Ramos (cell line): ENCODE data around the gene BCKDHA.
"Not testable (repeated sequence)": the region's sequence is repeated elsewhere in the genome, so short reads cannot be mapped to it uniquely, and the experiment has no call there.

Source experiments
- in situ Hi-C: fragments of 300-500 bp; cut with MboI; formaldehyde crosslinking; loops from one replicate; pipeline ENCODE4 v1.14.3; 2022; ENCODE audit warnings: low sequenced_read_pairs; ENCODE audit not compliant: unreplicated experiment

BCKDHA gene

DNA sequence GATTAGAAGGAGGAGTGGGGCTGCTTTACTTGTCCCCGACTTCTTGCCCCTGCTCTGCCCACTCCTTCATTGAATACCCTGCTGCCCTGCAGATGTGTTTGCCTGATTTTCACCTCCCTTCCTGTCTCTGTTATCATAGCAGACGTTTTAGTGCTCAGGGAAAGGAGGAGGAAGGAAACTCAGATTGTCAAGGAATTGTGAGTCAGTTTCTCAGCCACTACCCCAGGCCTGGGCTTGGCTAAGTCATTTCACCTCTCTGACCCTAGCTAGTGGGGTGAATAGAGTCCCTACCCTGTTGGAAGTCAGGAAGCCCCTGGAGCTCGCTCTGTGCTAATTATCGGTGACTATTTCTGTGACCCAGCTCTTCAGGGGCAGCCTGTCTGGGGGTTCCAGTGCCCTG lies 3.9 kb downstream of the BCKDHA start:
- in situ Hi-C loops = no loop called here

DNA sequence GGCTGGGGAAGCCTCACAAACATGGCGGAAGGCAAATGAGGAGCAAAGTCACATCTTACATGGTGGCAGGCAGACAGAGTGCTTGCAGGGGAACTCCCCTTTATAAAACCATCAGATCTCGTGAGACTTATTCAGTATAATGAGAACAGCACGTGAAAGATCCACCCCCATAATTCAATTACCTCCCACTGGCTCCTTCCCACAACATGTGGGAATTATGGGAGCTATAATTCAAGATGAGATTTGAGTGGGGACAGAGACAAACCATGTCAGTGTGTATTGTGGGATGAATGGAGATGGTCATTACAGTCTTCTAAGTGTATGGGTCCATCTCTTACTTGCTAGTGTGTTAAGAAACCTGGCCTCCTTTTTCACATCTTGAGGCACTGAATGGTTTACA lies 4.4 kb downstream of the BCKDHA start:
- in situ Hi-C loops = no loop called here

DNA sequence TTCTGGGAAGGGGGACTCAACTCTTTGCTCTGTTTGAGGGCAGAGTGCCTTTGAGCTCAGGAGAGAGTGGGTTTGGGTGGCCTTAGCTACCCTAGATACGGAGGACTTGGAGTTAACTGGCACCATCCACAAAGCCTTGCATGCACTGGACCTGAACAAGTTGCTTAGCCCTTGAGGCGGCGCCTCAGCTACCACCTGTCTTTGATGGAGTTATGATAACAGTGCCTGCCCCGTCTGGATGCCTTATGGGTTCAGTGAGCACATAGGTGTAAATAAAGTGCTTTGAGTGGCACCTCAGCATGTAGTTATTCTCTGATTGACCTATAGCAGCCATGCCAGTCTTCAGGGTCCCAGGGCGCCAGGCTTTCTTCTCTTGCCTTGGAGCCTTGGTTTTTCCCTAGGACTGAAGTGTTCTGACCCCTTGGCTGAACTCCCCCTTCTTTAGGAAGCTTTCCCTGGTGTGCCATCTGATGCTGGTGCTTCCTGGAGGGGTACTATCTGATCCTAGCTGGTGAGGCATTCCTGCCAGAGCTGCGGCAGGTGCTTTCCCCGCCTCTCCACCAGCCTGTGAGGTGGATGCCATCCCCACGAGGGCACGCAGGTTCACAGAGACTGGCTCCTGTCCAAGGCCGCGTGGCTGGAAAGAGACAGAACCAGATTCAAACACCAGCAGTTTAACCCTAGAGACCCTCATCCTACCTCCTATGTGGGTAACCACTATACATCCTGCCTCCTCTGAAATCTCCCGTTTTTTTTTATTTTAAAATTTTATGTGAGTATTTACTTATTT lies 5.8 kb downstream of the BCKDHA start:
- in situ Hi-C loops = no loop called here

DNA sequence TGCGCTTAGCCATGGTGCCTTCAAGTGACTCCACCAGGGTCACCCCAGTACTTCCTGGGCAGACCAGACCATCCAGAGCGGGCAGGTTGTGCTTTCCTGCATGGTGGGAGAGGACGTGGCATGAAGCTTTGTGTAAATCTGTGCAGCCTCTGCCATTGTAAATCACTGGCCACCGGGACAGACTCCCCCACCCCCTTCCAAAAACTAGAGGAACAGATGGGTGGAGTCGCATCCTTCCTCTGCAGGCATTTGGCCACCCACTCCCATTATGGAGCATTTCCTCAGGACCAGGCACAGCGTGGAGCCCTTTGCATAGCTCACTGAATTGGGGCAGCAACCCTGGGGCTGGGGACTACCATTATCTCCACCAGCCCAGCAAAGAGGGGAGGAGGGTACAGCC lies 8.2 kb downstream of the BCKDHA start:
- in situ Hi-C loops = no loop called here

DNA sequence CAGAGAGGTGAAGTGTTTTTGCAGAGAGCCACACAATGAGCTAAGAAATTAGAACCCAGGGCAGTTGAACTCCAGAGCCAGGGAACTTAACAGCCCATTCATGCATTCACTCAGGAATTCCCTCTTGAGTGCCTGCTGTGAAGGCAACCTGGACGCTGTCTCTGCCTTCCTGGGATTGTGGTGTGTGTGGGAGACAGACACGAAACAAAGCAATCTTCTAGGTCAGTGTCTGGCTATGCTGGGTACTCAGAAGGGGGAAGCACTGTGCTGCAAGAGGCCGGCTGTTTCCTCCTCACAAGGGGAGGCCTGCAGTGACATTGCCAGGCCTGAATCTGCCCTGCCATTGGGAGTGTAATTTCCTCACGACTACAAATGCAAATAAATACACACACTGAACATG lies 9.7 kb downstream of the BCKDHA start:
- in situ Hi-C loops = no loop called here

DNA sequence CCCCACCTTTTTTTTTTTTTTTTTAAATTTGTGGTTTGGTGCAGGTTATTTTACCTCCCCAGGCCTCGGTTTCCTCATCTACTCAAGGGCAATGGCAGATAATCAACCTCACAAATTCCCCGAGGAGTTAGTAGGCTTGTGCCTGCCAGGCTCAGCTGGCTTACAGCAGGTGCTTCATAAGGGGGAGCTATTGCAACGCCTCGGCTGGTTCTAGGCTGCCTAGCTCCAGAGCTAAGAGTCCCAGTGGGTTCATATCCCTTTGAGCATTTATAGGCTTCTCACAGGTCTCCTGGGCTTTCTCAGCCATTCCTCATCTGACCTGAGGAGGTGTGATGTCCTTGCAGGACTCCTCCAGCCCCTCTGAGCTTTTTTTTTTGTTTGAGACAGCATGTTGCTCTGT lies 10.6 kb downstream of the BCKDHA start:
- in situ Hi-C loops = no loop called here

DNA sequence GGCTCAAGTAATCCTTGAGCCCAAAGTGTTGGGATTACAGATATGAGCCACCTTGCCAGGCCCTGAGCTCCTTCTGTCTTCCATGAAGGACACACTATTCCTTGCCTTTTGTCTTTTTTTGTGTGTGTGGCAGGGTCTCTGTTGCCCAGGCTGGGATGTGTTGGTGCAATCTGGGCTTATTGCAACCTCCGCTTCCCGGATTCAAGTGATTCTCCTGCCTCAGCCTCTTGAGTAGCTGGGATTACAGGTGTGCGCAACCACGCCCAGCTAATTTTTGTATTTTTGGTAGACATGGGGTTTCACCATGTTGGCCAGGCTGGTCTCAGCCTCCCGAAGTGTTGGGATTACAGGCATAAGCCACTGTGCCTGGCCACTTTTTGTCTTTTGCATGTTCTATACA lies 11.2 kb downstream of the BCKDHA start:
- in situ Hi-C loops = not testable (repeated sequence)

DNA sequence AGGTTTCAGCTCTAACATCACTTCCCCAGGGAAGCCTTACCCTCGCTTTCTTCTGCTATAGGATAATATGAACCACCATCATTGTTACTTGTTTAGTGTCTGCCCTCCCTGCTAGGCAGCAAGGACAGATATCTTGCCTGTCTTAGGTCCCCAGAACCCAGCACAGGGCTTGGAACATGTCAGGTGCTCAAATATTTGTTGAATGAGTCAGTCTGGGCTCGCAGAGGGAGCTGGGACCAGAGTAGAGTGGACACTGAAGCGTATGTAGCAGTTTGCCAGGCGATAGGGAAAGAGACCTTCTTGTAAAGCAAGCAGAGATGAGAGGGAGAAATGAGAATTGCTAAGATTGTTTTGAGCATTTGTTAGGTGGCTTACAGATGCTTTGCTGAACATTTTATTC lies 11.7 kb downstream of the BCKDHA start:
- in situ Hi-C loops = no loop called here

DNA sequence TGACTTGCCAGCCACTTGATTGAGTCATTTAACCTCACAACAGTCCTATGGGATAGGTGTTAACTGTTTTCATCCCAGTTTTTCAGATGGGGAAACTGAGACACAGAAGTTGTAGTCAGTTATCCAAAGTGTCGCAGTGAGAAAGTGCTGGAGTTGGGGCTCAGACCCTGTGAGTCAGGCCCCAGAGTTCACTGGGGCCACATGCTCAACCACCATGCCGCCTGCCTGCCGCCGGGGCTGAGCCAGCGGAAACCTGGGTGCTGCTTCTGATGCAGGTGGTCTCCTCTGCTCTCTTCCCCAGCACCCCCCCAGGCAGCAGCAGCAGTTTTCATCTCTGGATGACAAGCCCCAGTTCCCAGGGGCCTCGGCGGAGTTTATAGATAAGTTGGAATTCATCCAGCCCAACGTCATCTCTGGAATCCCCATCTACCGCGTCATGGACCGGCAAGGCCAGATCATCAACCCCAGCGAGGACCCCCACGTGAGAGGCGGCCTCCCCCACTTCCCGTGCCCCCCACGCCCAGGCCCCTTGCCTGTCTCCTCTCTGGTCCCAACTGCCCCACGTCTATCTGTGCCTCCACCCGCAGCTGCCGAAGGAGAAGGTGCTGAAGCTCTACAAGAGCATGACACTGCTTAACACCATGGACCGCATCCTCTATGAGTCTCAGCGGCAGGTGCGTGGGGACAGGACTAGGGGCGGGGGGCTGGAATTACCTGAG lies 12.9 kb downstream of the BCKDHA start:
- in situ Hi-C loops = no loop called here

DNA sequence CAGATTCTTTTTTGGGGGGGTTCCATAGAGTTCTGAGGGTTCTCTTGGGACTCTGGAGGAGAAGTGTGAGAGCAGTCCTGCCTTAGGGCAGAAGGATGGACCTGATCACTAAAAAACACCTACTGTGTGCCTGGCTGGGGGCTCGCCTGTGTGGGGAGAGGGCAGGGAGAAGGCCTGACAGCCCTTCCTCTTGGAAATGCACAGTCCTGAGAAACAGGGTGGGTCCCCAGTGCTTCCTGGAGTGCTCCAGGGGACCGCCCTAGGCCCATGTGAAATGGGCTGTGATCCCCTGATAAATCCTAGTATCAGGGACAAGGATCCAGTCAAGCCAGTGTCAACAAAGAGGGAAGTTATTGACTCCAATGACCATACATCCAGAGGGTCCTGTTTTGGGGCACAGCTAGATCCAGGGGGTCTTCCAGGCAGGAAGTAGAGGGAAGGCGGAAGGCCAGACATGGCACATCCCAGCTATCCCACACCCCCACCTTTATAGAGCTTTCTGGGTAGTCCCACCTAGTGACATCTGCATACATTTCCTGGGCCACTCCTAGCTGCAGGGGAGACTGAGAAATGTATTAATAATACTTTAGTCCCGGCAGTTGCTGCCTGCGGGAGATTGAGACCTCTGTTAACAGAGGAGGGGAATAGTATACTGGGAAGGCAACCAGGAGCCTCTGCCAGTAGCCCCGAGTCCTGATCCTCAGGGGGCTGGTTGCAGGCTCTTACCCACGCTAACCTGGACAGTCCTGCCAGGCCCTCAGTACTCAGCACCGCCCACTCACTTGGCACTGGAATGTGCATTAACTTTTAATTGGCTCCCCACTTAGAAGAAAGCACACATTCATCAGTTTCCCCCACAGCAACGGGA lies 13.7 kb downstream of the BCKDHA start:
- in situ Hi-C loops = no loop called here

DNA sequence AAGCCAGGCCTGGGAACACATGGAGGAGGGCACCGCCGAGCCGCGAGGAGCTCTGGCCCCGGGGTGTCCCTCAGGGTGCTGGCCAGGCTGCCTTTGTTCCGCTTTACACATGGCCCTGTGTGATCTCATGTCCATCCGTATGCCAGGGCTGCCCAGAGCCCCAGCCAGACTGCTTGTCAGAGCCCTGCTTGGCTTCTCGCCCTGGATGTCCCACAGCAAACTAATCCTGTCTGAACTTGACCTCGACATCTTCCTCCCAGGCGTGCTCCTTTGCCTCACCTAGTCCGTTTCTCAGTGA lies 14.3 kb downstream of the BCKDHA start:
- in situ Hi-C loops = no loop called here

DNA sequence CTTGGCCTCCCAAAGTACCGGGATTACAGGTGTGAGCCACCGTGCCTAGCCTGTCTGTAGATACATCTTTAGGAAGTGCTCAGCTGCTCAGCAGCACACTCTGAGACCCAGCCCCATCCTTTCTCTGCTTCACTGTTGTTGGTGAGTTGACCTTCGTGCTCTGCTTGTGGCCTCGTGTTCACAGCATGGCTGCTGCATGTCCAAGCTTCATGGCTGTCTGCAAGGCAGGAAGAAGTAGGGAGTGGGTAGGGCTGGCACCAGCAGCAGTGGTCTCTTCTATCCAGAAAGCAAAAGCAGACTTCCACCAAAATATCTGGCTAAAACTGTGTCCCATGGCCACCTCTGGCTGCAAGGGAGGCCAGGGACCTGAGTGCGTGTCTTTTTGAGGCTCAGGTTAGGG lies 15.3 kb downstream of the BCKDHA start:
- in situ Hi-C loops = no loop called here

DNA sequence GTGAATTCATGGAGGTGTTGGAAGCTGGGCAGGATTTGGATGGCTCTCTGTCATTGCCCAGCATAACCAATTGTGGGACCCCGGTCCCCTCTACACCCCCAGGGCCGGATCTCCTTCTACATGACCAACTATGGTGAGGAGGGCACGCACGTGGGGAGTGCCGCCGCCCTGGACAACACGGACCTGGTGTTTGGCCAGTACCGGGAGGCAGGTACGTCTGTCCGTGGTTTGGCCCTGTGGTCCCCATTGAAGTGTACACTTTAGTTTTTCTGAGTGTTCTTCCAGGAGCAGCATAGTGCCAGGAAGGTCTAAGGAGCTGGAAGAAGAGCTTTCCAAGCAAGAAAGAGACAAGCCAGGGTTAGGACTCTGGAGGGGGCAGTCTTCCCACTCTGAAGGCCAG lies 16.3 kb downstream of the BCKDHA start:
- in situ Hi-C loops = no loop called here

DNA sequence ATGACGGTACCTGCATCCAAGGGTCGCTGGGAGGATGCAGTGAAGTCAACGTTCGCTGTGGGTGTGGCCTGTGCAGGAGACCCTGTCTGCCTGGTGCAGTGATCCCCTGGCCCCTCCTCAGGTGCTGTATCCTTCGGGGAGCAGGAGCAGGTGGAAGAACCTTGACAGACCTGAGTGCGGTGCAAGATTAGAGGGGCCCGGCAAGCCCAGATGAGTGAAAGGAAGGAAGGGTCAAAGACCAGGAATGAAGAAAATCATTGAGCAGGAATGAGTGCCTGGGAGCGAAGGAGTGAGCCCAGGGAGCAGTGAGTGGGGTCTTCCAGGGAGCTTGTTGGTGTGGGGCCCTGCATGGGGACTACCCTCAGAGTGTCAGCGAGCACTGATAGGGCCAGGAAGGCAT lies 16.8 kb downstream of the BCKDHA start:
- in situ Hi-C loops = no loop called here

DNA sequence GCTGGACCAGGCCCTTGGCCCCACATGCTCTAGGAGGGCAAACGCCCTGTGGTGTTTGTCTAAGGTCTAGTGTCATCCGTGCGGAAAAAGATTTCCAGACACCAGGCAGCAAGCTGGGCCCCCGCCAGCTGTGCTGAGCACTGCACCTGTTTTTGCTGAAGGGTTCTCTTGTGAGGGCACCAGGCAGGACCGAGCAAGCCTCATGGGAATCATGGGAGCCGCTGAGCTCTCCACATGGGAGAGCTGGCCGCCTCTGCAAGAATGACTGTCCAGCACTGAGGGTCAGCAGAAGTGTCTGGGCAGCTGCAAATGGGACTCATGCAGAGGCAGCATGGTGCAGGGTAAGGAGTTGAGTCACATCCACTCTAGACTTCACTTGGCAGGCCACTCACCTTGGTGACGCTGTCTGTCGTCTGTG lies 17.5 kb downstream of the BCKDHA start:
- in situ Hi-C loops = no loop called here

DNA sequence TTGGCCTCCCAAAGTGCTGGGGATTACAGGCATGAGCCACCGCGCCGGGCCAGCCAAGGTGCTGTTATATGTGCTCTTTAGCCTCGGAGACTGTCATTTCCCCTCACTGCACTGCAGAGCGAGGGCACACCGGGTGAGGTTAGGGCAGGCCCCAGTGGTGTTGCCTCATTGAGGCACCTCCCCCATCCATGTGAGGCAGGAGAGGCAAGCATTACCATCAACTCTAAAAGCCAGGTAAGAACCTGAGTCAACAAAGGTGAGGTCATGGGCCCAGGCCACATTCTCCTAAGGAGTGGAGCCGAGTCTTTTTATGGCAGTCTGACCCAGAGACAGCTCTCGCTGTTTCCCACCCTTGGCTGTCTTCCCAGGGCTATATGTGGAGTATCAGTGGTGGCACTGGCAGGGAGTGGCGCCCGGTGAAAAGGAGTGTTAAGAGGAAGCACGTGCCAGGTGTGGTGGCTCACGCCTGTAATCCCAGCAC lies 18.6 kb downstream of the BCKDHA start:
- in situ Hi-C loops = no loop called here

DNA sequence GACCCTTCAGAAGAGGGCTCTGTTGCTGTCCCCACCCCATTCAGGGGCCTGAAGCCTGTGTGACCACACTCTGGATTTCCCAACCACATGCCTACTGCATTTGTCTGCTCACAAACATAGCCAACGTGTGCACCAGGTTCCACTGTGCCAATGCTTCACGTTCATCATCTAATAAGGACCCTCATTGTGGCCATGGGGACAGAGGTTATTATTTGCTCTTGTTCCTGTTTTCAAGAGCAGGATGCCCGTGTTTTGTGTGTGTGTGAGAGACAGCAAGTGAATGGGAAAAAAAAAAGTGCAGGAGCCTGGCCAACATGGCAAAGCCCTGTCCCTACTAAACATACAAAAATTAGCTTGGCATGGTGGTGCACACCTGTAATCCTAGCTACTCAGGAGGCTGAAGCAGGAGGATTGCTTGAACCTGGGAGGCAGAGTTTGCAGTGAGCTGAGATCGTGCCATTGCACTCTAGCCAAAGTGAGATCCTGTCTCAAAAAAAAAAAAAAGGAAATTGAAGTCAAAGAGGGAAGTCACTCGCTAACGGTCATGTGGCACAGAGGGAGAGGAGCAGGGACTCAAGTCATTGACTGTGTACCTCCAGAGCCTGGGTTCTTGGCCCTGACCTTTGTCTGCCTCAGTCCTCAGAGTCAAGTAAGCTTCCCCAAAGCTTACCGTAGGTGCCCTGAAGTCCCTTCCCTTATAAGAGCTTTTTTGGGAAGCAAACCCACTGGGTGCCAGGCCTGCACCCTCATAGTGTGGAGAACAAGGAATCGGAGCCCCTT lies 22.7 kb downstream of the BCKDHA start:
- in situ Hi-C loops = no loop called here

DNA sequence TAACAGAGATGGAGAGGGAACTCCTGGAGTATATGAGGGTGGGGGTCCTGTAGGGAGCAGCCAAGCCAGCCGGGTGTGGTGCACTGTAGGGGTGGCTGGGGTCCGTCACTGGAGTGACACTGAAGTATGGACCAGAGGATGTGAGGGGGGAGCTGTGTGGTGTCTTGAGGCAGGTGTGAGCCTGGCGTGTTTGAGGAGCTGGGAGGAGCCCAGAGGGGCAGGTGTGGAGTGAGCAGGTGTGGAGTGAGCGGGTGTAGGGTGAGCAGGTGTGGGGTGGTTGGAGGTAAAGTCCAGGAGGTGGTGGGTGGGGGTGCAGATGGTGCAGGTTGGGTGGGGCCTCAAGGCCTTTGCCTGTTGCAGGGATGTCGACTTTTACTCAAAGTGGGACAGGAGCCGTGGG lies 23.7 kb downstream of the BCKDHA start:
- in situ Hi-C loops = no loop called here

DNA sequence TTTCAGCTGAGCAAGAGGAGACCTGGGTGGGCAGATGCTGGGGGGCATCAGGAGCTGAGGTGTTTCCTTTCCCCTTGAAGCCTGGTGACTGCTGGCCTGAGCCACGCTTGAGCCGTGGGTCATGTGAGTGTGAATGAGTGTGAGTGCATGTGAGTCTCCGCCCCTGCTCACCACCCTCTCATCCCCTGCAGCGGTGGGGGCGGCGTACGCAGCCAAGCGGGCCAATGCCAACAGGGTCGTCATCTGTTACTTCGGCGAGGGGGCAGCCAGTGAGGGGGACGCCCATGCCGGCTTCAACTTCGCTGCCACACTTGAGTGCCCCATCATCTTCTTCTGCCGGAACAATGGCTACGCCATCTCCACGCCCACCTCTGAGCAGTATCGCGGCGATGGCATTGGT lies 24.4 kb downstream of the BCKDHA start:
- in situ Hi-C loops = no loop called here

DNA sequence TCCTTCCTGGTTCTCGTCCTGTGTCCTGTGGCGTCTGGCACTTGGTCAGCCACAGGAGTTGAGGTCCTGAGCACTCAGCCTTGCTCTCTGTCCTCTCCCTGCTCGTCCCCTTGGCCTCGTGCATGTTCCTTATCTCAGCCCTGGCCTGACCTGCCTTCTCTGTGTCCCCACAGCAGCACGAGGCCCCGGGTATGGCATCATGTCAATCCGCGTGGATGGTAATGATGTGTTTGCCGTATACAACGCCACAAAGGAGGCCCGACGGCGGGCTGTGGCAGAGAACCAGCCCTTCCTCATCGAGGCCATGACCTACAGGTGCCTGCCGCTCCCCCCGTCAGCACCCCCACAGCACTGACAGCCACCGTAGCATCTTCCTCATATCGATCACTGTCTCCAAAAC lies 24.8 kb downstream of the BCKDHA start:
- in situ Hi-C loops = no loop called here
